Kidney (tissue), 14 donors: ENCODE results near the gene ACOXL. TPM values are rescaled to one million over a fixed set of nuclear protein-coding genes. Genes with fewer than 3 reads are reported as not detected.

Source experiments
- DNase-seq, 5 donors: peaks; one replicate each; pipeline ENCODE4 v3.0.0-alpha.2; 2013 to 2020
- FAIRE-seq: peaks from 2 replicates; lab custom pipeline; 2012; peaks lifted over from hg19 to GRCh38; lab: Jason Lieb, UNC
- H3K27ac ChIP-seq, 2 donors: one replicate each; pipeline ENCODE4 v1.7.0; 2013; ENCODE audit warnings: low read depth in 2 of 2, low read length in 2 of 2, inconsistent platforms in 1 of 2
- H3K27me3 ChIP-seq: one replicate; pipeline ENCODE4 v1.7.1; 2013; ENCODE audit warnings: low read length, inconsistent platforms; ENCODE audit not compliant: control insufficient read depth, insufficient read depth
- H3K36me3 ChIP-seq, 3 donors: one replicate each; pipeline versions ENCODE4 v1.7.0 to v1.7.1; 2013; ENCODE audit warnings: low read length in 3 of 3, control low read depth in 1 of 3, inconsistent platforms in 1 of 3; ENCODE audit not compliant: insufficient read depth in 3 of 3, control insufficient read depth in 2 of 3
- H3K4me1 ChIP-seq, 3 donors: one replicate each; pipeline versions ENCODE4 v1.7.0 to v1.7.1; 2013; ENCODE audit warnings: low read length in 3 of 3, inconsistent platforms in 1 of 3, low read depth in 1 of 3; ENCODE audit not compliant: control insufficient read depth in 2 of 3, insufficient read depth in 2 of 3
- H3K4me3 ChIP-seq, 3 donors: one replicate each; pipeline versions ENCODE4 v1.7.0 to v1.8.1; 2013; ENCODE audit warnings: low read length in 3 of 3, control low read depth in 1 of 3, inconsistent platforms in 1 of 3
- H3K9ac ChIP-seq, 3 donors: one replicate each; pipeline versions ENCODE4 v1.7.0 to v1.7.1; 2013; ENCODE audit warnings: low read length in 3 of 3, control low read depth in 1 of 3, inconsistent platforms in 1 of 3
- H3K9me3 ChIP-seq, 3 donors: one replicate each; pipeline versions ENCODE4 v1.7.0 to v1.7.1; 2013; ENCODE audit warnings: low read length in 3 of 3, control low read depth in 1 of 3, inconsistent platforms in 1 of 3; ENCODE audit not compliant: control insufficient read depth in 2 of 3, insufficient read depth in 1 of 3
- intact Hi-C: fragments of 100-400 bp; cut with DNase I; formaldehyde crosslinking; loops from one replicate; pipeline ENCODE4 v1.11.1; 2022
- polyA plus RNA-seq: library from polyadenylated mRNA; stranded (reverse); fragments of 350-450 nt; fragmentation: Illumina TruSeq; extraction: RNeasy Lipid Tissue Mini Kit (QIAGEN cat#74804); gene quantifications from one replicate; pipeline ENCODE4 v1.2.3, GENCODE V29; 2014; ENCODE audit warnings: low read depth, low replicate concordance; ENCODE audit not compliant: insufficient read depth
- total RNA-seq: library from RNA; stranded (reverse); fragmentation: NEBNext Ultra II Directional; extraction: Animal tissue kit (Norgen Biotek cat#: 25700); gene quantifications from one replicate; pipeline ENCODE4 v1.2.1, GENCODE V29; 2021
- TF ChIP-seq, protein P1 (sequence below): IDR thresholded peaks from 3 replicates; pipeline ENCODE4 v1.5.1; 2012; ENCODE audit warnings: mild to moderate bottlenecking, moderate library complexity, borderline replicate concordance; ENCODE audit not compliant: insufficient read depth; ENCODE audit errors: extremely low read depth
- donor health status: control.
- donor health status: control.
- donor health status: control.
- donor health status: control.
- donor health status: control.
- donor health status: DM: yes; HTN: yes; CAD: no.
- donor health status: Normal renal cell carcinoma (clear cell type).

ACOXL gene
- total and polyA plus RNA-seq, 2 donors from 2014 or later, result 2.0 TPM; not detected in 1

DNA sequence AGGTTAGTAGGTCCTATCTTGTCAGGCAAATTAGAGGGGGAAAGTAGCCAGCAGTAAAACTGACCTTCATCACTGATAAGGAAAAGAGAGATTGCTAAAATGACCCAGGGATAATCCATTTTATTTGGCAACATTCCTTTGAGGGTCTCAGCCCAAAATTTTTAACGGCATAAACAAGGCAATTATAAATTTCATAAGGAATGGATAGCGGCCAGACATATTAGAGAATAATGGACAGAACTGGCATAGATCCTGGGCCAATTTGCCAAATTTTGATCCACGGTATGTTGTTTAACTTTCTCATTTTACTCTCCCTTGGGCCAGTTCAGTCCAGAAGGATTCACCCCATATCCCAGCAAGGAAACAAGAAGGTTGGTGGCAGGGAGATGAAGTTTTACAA lies 217.9 kb downstream of the ACOXL start:
- intact Hi-C loops, result no loop called here
- no peaks in the 10 kb centered on the region for H3K27me3 ChIP-seq
- FAIRE-seq (no peak), DNase-seq (no peak)
- no peaks in the 10 kb centered on the region for H3K9me3 ChIP-seq
- H3K36me3 ChIP-seq, result no peaks in the 10 kb centered on the region
- H3K27ac ChIP-seq, result no peak overlapping the region
- H3K9ac ChIP-seq, result no peak overlapping the region
- TF ChIP-seq, protein P1, sequence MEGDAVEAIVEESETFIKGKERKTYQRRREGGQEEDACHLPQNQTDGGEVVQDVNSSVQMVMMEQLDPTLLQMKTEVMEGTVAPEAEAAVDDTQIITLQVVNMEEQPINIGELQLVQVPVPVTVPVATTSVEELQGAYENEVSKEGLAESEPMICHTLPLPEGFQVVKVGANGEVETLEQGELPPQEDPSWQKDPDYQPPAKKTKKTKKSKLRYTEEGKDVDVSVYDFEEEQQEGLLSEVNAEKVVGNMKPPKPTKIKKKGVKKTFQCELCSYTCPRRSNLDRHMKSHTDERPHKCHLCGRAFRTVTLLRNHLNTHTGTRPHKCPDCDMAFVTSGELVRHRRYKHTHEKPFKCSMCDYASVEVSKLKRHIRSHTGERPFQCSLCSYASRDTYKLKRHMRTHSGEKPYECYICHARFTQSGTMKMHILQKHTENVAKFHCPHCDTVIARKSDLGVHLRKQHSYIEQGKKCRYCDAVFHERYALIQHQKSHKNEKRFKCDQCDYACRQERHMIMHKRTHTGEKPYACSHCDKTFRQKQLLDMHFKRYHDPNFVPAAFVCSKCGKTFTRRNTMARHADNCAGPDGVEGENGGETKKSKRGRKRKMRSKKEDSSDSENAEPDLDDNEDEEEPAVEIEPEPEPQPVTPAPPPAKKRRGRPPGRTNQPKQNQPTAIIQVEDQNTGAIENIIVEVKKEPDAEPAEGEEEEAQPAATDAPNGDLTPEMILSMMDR, result no peak
- no peak overlapping the region for H3K4me3 ChIP-seq
- peaks cover 0 to 6% (median 5%) of the 10 kb centered on the region in 3 donors for H3K4me1 ChIP-seq

DNA sequence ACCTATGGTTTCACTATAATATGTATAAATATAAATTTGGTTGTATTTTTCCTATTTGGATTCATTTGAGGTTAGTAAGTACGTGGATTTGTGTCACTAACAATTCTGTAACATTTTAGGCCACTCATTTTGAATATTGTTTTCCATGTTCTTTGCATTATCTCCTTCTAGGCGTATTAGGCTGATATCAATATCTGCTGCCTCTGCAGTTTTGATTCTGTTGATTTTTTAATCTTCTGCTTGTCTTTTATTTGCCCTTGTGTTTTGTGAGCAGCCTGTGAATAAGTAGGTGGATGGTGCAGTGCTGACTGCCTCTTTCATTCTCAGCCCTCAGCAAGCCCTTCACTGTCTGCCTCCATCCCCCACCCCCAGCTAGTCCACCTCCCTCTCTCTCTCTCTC lies 222.7 kb downstream of the ACOXL start:
- Histone ChIP-seq H3K4me3 (no peak overlapping the region), H3K27ac (no peak overlapping the region), H3K9ac (no peak overlapping the region), H3K9me3 (no peaks in the 10 kb centered on the region), H3K4me1 (no peaks in the 10 kb centered on the region), H3K27me3 (no peaks in the 10 kb centered on the region), H3K36me3 (no peaks in the 10 kb centered on the region)
- intact Hi-C loops, result no loop called here
- TF ChIP-seq, protein P1, result no peak
- no peak for DNase-seq
- FAIRE-seq, result no peak

DNA sequence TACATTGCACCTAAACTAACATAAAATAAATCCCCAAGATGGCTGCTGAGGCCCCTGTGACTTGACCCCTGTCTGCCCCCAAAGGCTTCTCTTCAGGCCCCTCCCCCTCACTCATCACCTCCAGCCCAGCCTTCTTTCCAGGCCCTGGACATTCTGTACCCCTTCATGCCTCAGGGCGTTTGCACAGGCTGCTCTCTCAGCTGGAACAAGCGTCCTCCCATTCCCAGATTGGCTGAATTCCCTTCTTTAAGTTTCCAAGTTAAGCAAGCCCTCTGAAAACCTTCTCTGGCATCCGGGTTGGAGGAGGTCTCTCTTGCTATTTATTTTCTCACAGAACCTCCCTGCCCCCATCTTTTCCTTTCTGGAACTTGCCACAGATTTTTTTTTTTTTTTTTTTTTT lies 223.2 kb downstream of the ACOXL start:
- FAIRE-seq (no peak), DNase-seq (peak; percentile 31 to 81 (median 41))
- Histone ChIP-seq H3K9ac (no peak overlapping the region), H3K9me3 (no peaks in the 10 kb centered on the region), H3K27ac (no peak overlapping the region), H3K4me1 (no peaks in the 10 kb centered on the region), H3K27me3 (no peaks in the 10 kb centered on the region), H3K4me3 (no peak overlapping the region), H3K36me3 (no peaks in the 10 kb centered on the region)
- intact Hi-C loops, result no loop called here
- TF ChIP-seq, protein P1, result no peak

DNA sequence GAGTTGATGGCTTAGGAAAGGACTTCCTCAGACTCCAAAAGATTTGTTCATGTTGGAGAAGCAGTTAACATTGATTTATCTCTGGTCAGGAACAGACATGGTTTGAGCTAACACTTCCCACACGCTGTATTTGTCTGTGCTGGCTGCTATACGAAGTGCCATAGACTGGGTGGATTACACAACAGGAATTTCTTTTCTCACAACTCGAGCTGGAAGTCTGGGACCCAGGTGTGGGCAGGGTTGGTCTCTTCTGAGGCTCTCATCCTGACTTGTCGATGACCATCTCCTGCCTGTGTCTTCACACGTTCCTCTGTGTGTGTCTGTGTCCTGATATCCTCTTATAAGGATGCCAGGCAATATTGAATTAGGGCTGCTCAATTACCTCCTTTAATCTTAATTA lies 224.9 kb downstream of the ACOXL start:
- intact Hi-C loops, result no loop called here
- Histone ChIP-seq H3K9ac (no peak overlapping the region), H3K27me3 (no peaks in the 10 kb centered on the region), H3K9me3 (peaks cover 0 to 6% (median 0%) of the 10 kb centered on the region in 3 donors), H3K27ac (no peak overlapping the region), H3K36me3 (no peaks in the 10 kb centered on the region), H3K4me3 (no peak overlapping the region), H3K4me1 (no peaks in the 10 kb centered on the region)
- TF ChIP-seq, protein P1, result no peak
- DNase-seq (peak in 2 of 5 donors; percentile 27 to 38), FAIRE-seq (no peak)
